SU-DHL-6 (cell line): ENCODE measurements around the gene PMEPA1.

Source experiments
- H2AFZ ChIP-seq: fragments of 200-600 bp; sonication (generic); 2 replicates; pipeline ENCODE4 v1.6.1; 2014; ENCODE audit warnings: low read depth, mild to moderate bottlenecking, moderate library complexity, mixed read lengths, antibody characterized with exemption, low read length; ENCODE audit not compliant: severe bottlenecking
- H3F3A ChIP-seq: fragments of 200-600 bp; shearing (Covaris generic); 2 replicates; pipeline ENCODE4 v1.6.0; 2016; ENCODE audit warnings: antibody characterized with exemption, mild to moderate bottlenecking; ENCODE audit not compliant: insufficient read depth
- H3K27ac ChIP-seq: fragments of 200-600 bp; sonication (generic); 2 replicates; pipeline ENCODE4 v1.5.1; 2016; ENCODE audit warnings: low read depth, mild to moderate bottlenecking, low read length, moderate library complexity, mixed read lengths
- H3K27me3 ChIP-seq: fragments of 200-600 bp; sonication (generic), shearing (Covaris generic); 2 replicates; pipeline ENCODE4 v1.6.0; 2014; ENCODE audit warnings: mild to moderate bottlenecking, low read length
- H3K36me3 ChIP-seq: fragments of 200-600 bp; sonication (generic); 2 replicates; pipeline ENCODE4 v1.6.1; 2014; ENCODE audit warnings: mild to moderate bottlenecking, low read length, mixed read lengths
- H3K4me2 ChIP-seq: fragments of 300-600, 200-600 bp; shearing (Covaris generic), sonication (generic); 2 replicates; pipeline ENCODE4 v1.6.0; 2014; ENCODE audit warnings: low read length, low read depth, mild to moderate bottlenecking; ENCODE audit not compliant: poor library complexity, severe bottlenecking
- H3K4me3 ChIP-seq: fragments of 200-600 bp; sonication (generic); 2 replicates; pipeline ENCODE4 v1.5.1; 2014; ENCODE audit warnings: antibody characterized with exemption, low read length, mild to moderate bottlenecking, mixed read lengths; ENCODE audit not compliant: insufficient read depth, poor library complexity, severe bottlenecking
- H3K79me2 ChIP-seq: fragments of 200-600 bp; sonication (generic); 2 replicates; pipeline ENCODE4 v1.6.1; 2014; ENCODE audit warnings: mild to moderate bottlenecking, low read length, moderate library complexity; ENCODE audit not compliant: insufficient read depth
- H3K9ac ChIP-seq: fragments of 200-600 bp; sonication (generic); 2 replicates; pipeline ENCODE4 v1.7.0; 2014; ENCODE audit warnings: mild to moderate bottlenecking, low read length
- H3K9me2 ChIP-seq: fragments of 200-600 bp; sonication (generic); replicated peaks from 2 replicates; pipeline ENCODE4 v1.6.1; 2014; ENCODE audit warnings: low read length; ENCODE audit not compliant: insufficient read depth
- H3K9me3 ChIP-seq: fragments of 200-600 bp; sonication (generic); 2 replicates; pipeline ENCODE4 v1.6.1; 2014; ENCODE audit warnings: low read length, mixed read lengths; ENCODE audit not compliant: insufficient read depth
- H4K20me1 ChIP-seq: fragments of 200-600 bp; sonication (generic); 2 replicates; pipeline ENCODE4 v1.6.1; 2014; ENCODE audit warnings: low read depth, mild to moderate bottlenecking, antibody characterized with exemption, low read length, moderate library complexity, mixed read lengths
- CTCF ChIP-seq: fragments of 200-600 bp; sonication (generic); IDR thresholded peaks from one replicate; pipeline ENCODE4 v1.5.1; 2017; ENCODE audit warnings: antibody characterized with exemption, mild to moderate bottlenecking, low read length, moderate library complexity; ENCODE audit not compliant: insufficient read depth, poor library complexity, severe bottlenecking
- EZH2phosphoT487 ChIP-seq: fragments of 200-600 bp; sonication (generic), shearing (Covaris generic); conservative IDR thresholded peaks from 2 replicates; pipeline ENCODE4 v1.6.1; 2018; ENCODE audit warnings: mild to moderate bottlenecking, antibody characterized with exemption, low read length, moderate library complexity, mixed read lengths

PMEPA1 gene

GRCh38 chr20:57749131-57749690 lies 39.4 kb upstream of the PMEPA1 start:
- Histone ChIP-seq H3K36me3 (no peaks in the 10 kb centered on the region), H2AFZ (no peak overlapping the region)

GRCh38 chr20:57748601-57749130 lies 38.9 kb upstream of the PMEPA1 start:
- Histone ChIP-seq H3K9me3 (no peaks in the 10 kb centered on the region), H3K27ac (no peak overlapping the region), H3K9ac (no peak overlapping the region), H3K4me3 (no peak overlapping the region), H3K4me2 (no peak overlapping the region), H3F3A (no peaks in the 10 kb centered on the region), H3K36me3 (no peaks in the 10 kb centered on the region), H2AFZ (no peak overlapping the region), H3K79me2 (no peaks in the 10 kb centered on the region), H3K27me3 (no peaks in the 10 kb centered on the region), H3K9me2 (no peaks in the 10 kb centered on the region), H4K20me1 (no peaks in the 10 kb centered on the region)
- no peak for TF ChIP-seq CTCF
- no peak for TF ChIP-seq EZH2phosphoT487

More at GRCh38 chr20:57749131-57749690, 39.4 kb upstream of the PMEPA1 start:
- TF ChIP-seq EZH2phosphoT487 (no peak), CTCF (no peak)
- no peak overlapping the region for H3K9ac ChIP-seq
- no peaks in the 10 kb centered on the region for H3K9me3 ChIP-seq
- H3K4me3 ChIP-seq: no peak overlapping the region
- H3K9me2 ChIP-seq: no peaks in the 10 kb centered on the region
- no peaks in the 10 kb centered on the region for H3F3A ChIP-seq
- no peaks in the 10 kb centered on the region for H3K27me3 ChIP-seq
- H4K20me1 ChIP-seq: no peaks in the 10 kb centered on the region
- no peak overlapping the region for H3K4me2 ChIP-seq
- no peak overlapping the region for H3K27ac ChIP-seq
- H3K79me2 ChIP-seq: no peaks in the 10 kb centered on the region

GRCh38 chr20:57747861-57748481 lies 38.2 kb upstream of the PMEPA1 start:
- Histone ChIP-seq H3K4me2 (no peak overlapping the region), H3K27ac (no peak overlapping the region), H3K9me2 (no peaks in the 10 kb centered on the region), H3K36me3 (no peaks in the 10 kb centered on the region), H4K20me1 (no peaks in the 10 kb centered on the region), H3K9me3 (no peaks in the 10 kb centered on the region), H3K27me3 (no peaks in the 10 kb centered on the region), H3K9ac (no peak overlapping the region), H3K79me2 (no peaks in the 10 kb centered on the region), H3K4me3 (no peak overlapping the region), H3F3A (no peaks in the 10 kb centered on the region), H2AFZ (no peak overlapping the region)
- no peak for TF ChIP-seq EZH2phosphoT487
- TF ChIP-seq CTCF: no peak
